OCI-LY7 (cell line): Measurements from ENCODE around the gene IZUMO4.
A peak's percentile ranks its signal among the peaks of the same experiment; 100 is the strongest.

Source experiments
- EZH2phosphoT487 ChIP-seq: fragments of 200-600 bp; sonication (generic); IDR thresholded peaks from 2 replicates; pipeline ENCODE4 v1.6.1; 2018; ENCODE audit warnings: low read depth, borderline replicate concordance, mild to moderate bottlenecking, mixed run types, antibody characterized with exemption, low read length, moderate library complexity, mixed read lengths
- TF ChIP-seq, protein P1 (sequence below): fragments of 200-600 bp; sonication (generic); conservative IDR thresholded peaks from 2 replicates; pipeline ENCODE4 v1.5.1; 2014; ENCODE audit warnings: mild to moderate bottlenecking, antibody characterized with exemption, low read length, moderate library complexity, mixed read lengths

DNA sequence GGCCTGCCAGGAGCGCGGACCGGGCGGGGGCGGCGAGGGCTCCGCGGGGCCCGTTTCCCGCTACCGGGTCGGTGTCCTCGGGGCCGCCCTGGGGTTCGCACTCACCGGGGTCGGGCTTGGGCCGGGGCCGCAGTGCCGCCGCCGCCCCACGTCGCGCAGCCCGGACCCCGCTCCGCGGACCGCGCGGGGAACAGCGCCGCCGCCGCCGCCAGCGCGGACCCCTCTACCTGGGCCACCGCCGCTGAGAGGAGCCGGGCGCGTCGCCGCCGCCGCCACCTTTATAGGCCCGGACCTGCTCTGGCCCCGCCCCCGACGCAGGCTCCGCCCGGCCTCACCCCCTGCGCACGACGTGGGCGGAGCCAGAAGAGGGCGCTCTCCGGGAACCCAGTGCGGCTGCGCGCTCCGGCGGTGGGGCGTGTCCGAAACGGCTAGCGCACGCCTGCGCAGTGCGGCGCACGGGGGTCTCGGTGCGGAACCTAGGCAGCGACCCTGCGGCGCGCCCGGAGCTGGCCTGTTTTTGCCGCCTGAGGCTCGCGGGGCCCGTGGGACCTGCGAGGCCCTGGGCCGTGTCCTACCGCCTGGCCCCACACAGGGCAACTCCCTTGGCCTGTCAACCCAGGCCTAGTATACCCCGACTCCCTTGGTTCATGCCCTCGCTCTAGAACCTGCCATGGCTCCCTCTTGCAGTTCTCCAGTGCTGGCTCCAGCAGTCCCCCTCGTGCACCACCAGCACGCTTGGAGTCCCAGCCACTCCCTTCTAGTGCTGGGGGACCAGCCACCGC lies 45.5 kb upstream of the IZUMO4 start, which contains the start of gene MKNK2:
- TF ChIP-seq, protein P1, sequence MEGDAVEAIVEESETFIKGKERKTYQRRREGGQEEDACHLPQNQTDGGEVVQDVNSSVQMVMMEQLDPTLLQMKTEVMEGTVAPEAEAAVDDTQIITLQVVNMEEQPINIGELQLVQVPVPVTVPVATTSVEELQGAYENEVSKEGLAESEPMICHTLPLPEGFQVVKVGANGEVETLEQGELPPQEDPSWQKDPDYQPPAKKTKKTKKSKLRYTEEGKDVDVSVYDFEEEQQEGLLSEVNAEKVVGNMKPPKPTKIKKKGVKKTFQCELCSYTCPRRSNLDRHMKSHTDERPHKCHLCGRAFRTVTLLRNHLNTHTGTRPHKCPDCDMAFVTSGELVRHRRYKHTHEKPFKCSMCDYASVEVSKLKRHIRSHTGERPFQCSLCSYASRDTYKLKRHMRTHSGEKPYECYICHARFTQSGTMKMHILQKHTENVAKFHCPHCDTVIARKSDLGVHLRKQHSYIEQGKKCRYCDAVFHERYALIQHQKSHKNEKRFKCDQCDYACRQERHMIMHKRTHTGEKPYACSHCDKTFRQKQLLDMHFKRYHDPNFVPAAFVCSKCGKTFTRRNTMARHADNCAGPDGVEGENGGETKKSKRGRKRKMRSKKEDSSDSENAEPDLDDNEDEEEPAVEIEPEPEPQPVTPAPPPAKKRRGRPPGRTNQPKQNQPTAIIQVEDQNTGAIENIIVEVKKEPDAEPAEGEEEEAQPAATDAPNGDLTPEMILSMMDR: peak; percentile 69
- no peak for TF ChIP-seq EZH2phosphoT487
